GM18519 (cell line): Measurements from ENCODE around the gene LRRC8B.
"Not testable (repeated sequence)": the region's sequence is repeated elsewhere in the genome, so short reads cannot be mapped to it uniquely, and the experiment has no call there.

Experiments used
- ATAC-seq: cut with Tn5 transposase; IDR thresholded peaks from one replicate; pipeline ENCODE4 v1.9.1; 2021; ENCODE audit warnings: mild to moderate bottlenecking, moderate library complexity; ENCODE audit not compliant: unreplicated experiment, low FRiP score

Gene LRRC8B

DNA sequence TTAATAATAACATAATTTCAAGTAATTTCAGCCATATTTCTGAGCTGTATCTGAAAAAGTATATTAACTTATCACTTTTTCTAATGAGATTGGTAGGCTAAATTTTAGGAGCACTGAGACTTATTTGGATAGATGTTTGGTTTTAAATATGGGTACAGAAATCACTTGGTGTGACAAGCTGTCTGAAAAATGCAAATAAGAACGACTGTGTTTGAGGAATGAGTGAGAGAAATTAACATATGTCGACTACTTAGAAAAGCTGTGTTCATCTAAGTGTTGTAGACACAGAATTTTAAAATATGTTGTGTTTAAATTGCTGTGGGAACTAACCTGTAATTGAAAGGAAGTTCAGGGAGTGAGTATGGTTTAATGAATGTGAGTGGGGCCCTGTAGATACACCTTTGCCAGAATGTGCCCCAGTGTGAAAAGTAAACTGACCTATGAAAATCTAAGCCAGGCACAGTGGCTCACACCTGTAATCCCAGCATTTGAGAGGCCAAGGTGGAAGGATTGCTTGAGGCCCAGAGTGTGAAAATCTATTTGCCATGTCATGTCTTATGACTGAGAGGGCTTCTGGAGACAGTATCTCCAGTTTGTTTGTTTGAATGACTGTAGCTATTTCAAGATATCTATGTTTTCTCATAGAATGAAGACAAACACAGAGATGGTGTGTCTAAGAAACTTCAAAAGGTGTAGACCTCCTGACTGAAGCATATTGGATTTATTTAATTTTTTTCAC lies 54.5 kb downstream of the LRRC8B start:
- ATAC-seq: no peak

DNA sequence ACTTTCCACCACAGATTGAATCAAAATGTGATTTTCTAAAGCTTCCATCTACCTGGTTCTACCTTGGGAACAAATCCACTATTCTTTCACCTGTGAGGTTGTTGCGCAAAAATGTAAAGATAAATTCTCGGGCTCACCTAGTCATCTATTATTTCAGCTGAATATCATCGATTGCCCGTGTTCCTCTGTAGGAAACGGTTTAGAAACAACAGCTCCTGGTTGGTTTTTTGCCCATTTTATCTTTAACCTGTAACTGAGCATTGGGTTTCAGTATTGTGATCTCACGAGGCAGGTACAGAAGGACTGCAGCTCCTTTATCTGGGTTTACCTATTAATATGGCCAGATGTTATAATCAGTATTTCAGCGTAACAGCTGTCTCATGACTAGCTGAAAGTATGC lies 55.4 kb downstream of the LRRC8B start:
- no peak for ATAC-seq

GRCh38 chr1:89581859-89582258 lies 57.2 kb downstream of the LRRC8B start:
- no peak for ATAC-seq

DNA sequence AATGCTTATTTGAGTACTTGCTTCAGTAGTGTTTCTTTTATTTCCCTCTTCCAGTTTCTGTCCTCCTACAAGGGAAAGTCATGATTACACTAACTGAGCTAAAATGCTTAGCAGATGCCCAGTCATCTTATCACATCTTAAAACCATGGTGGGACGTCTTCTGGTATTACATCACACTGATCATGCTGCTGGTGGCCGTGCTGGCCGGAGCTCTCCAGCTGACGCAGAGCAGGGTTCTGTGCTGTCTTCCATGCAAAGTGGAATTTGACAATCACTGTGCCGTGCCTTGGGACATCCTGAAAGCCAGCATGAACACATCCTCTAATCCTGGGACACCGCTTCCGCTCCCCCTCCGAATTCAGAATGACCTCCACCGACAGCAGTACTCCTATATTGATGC lies 57.9 kb downstream of the LRRC8B start:
- ATAC-seq: no peak

DNA sequence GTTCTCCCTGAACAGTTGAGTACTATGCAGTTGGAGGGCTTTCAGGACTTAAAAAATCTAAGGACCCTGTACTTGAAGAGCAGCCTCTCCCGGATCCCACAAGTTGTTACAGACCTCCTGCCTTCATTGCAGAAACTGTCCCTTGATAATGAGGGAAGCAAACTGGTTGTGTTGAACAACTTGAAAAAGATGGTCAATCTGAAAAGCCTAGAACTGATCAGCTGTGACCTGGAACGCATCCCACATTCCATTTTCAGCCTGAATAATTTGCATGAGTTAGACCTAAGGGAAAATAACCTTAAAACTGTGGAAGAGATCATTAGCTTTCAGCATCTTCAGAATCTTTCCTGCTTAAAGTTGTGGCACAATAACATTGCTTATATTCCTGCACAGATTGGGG lies 59.6 kb downstream of the LRRC8B start:
- ATAC-seq: no peak

GRCh38 chr1:89584781-89585180 lies 60.2 kb downstream of the LRRC8B start:
- no peak for ATAC-seq

DNA sequence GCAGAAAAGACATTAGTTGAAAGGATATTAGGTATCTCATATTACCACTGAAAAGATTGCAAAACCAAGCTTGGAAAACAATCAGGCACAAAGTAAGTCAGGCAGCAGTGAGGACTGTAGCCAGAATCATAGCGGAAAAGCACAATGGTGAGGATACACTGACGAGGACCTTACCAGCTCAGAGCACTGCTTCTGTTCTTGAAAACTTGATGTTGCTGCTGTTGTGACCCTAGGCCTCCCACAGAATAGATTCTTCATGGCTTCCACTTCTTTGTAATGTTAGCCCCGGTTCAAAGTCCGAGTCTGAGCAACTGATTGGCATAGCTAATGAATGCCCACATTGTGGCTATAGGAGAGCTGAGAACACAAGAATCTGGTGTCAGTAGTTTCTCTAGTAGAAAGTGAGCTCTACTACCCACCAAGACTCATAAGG lies 63.1 kb downstream of the LRRC8B start:
- no peak for ATAC-seq

DNA sequence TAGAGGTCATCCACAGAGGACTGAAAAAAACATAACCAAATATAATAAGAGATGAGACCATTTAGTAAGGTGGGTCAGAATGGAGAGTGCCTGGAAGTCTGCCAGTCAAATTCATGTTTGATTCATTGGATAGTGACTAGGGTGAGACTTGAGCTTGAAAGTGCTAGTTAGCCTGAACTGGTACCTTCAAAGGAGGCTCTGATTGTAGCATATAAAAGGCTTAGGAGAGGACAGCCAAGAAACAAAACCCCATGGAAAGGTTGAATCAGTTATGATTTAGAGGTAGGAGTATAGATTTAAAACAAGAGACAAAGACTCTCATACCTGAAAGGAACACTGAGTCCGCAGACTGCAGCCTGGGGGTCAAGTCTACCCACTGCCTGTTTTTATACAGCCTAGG lies 63.9 kb downstream of the LRRC8B start:
- no peak for ATAC-seq

DNA sequence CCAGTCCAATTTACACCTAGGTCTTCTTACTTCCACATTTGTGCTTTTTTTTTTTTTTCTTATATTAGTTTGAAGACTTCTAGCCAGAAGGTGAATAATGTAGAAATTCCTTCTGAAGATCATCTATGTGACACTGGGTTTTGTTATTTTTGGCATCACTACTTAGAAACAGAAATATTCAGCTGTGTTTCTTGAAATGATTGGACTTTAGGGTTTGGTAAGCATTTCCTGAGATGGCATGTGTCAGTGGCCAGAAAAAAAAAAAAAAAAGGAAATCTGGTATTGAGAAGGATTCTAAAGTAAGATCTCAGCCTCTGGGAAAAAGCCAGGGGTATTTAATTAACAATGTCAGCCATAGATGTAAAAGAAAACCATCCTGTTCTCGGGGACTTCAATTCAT lies 64.9 kb downstream of the LRRC8B start:
- ATAC-seq: no peak

- no peak for ATAC-seq
These were observed 65.9 kb downstream of the LRRC8B start for GRCh38 chr1:89590341-89591080.

GRCh38 chr1:89592861-89593302 lies 68.3 kb downstream of the LRRC8B start:
- not testable (repeated sequence) for ATAC-seq

- no peak for ATAC-seq
These were observed 69.6 kb downstream of the LRRC8B start for GRCh38 chr1:89594096-89594740.

- no peak for ATAC-seq
These were observed 72.1 kb downstream of the LRRC8B start for GRCh38 chr1:89596698-89597097.

- ATAC-seq: no peak
These were observed 74.1 kb downstream of the LRRC8B start for GRCh38 chr1:89598450-89599331.

DNA sequence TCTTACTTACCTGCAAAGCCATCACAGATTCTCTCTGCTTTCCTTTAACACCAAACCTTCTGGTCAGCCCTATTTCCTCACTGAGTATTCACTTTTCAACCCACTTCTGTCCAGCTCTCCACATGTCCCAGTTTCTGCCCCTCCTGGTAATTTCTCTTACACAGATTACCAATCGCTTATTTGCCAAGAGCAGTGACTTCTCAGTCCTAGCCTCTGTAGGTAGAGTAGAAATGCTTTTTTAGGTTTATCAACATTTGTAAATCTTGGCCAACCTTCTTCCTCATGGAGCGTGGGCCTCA lies 74.7 kb downstream of the LRRC8B start:
- ATAC-seq: no peak

DNA sequence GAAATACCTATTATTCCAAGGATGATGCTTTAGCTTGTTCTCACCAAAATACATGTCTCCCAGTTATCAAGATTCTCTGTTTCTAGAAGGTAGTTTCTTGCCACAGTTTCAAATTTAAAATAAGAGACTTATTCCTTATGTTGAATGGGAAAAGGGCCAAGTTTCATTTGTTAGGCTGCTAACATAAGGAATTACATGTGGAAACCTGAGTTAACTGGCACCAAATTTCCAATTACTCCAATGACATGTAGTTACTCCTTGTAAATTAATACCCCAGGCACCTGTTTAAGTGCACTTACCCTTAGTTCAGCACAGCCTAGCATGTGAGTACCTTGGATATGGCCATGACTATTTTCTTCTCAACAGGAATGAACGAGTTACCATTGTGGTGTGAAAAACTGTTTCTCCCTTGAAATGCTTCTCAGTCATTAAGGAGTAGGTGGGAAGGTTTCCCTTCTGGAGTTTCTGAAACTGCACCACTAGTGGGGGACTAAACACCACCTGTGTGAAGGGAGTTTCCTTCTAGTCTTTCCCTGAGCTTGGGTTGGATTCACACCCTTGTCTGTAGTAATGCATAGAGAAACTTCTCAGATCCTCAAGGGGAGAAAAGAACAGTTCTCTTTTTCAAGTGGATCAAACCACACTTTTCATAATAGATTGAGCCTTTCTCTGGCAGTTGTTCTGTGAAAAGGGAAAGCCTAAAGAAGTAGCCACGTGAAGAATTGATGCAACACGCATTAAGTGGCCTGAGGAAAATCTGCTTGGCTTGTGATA lies 76.0 kb downstream of the LRRC8B start:
- ATAC-seq: no peak

DNA sequence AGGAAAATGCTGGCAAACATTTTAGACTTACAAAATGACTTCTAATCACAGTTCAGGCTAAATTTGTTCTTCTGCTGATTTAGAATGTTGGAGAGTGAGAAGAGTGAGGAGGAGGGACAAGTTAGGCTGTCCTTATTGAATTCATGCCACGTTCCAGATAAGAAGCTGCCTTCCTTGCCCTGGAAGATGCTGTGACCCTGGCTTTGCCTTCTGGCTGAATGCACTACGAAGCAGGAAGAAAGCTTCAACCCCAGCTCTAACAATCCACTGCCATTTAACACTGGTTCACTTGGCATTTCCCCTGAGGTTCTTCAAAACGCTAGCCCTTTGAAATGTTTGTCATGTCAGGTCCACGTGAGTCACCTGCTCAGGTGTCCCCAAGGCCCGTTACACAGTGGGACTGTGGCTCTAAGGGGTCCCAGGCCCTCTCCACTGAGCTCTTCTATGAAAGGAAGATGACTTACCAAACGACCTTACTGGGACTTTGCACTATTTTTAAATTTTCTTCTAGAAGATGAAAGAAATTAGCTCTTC lies 78.3 kb downstream of the LRRC8B start:
- ATAC-seq: no peak

- no peak for ATAC-seq
These were observed 79.2 kb downstream of the LRRC8B start for GRCh38 chr1:89603651-89604413.

GRCh38 chr1:89604414-89604735 lies 79.7 kb downstream of the LRRC8B start:
- no peak for ATAC-seq
